Measurements from ENCODE around the gene AUNIP. TPM values are rescaled to one million over a fixed set of nuclear protein-coding genes. Genes with fewer than 3 reads are reported as not detected.

AUNIP gene
- total and polyA plus RNA-seq, 2 of the 8 experiments (the other 6 are each of a cell fraction or from before 2014, with no cell fraction given), result 18.6 to 23.2 TPM

- no peak overlapping the region for H2AK5ac ChIP-seq (ENCODE audit: low read depth, low read length)
- no peak overlapping the region for H4K5ac ChIP-seq (ENCODE audit: insufficient read length, low read depth, low read length)
- no peak overlapping the region for H3K23ac ChIP-seq (ENCODE audit: insufficient read length)
- H3K27ac ChIP-seq (ENCODE audit: low read depth, low read length), result no peak overlapping the region
- no peaks in the 10 kb centered on the region for H3K79me2 ChIP-seq (ENCODE audit: control insufficient read depth in 1 of 2, insufficient read depth in 2 of 2, low read length in 2 of 2)
- TF ChIP-seq MAX (IDR thresholded peaks at IDR 0.05) (no peak), GTF2F1 (IDR thresholded peaks at IDR 0.05; ENCODE audit: borderline replicate concordance, low read depth, low read length) (no peak), RNF2 (IDR thresholded peaks at IDR 0.05; ENCODE audit: borderline replicate concordance, low read depth, low read length, missing control alignments, poor library complexity, severe bottlenecking) (no peak), SP2 (IDR thresholded peaks at IDR 0.05; ENCODE audit: low read length) (no peak), HDAC6 (IDR thresholded peaks at IDR 0.05; ENCODE audit: low read depth, low read length) (no peak), CHD2 (IDR thresholded peaks at IDR 0.05; ENCODE audit: low read length) (no peak)
- POLR2A ChIA-PET (ENCODE audit: partially characterized antibody), result interaction anchor here (1.0 to 1.8 kb wide), 5 partner anchors 8 to 23 kb away, joined by 3 to 8 read pairs (median 5); no protein-coding TSS in a partner anchor
- no peak overlapping the region for H2BK12ac ChIP-seq (ENCODE audit: low read depth, low read length)
- WGBS, 2 experiments (ENCODE audit: extremely low coverage in 1 of 2, insufficient coverage in 1 of 2, insufficient read length in 1 of 2, insufficient replicate concordance in 2 of 2, low coverage in 1 of 2, low lambda C conversion rate in 2 of 2, missing lambda C conversion rate in 1 of 2), result 91% methylated on average over 11 of the region's 11 CpGs; no CpG with 5 or more reads in 1 of the 2 experiments
- H3K79me1 ChIP-seq (ENCODE audit: low read depth, low read length), result no peaks in the 10 kb centered on the region
- DNase-seq (ENCODE audit: low read depth in 1 of 2, low spot score in 2 of 2), result no peak
- H4K20me1 ChIP-seq (replicated peaks in 1 of 2; ENCODE audit: control insufficient read depth in 1 of 2, insufficient read depth in 2 of 2, low read length in 2 of 2), result no peaks in the 10 kb centered on the region
- no peaks in the 10 kb centered on the region for H3K36me3 ChIP-seq (ENCODE audit: control insufficient read depth in 2 of 4, insufficient read depth in 4 of 4, low read length in 3 of 4)
- no peak overlapping the region for H2BK15ac ChIP-seq (ENCODE audit: low read length)
- H4K91ac ChIP-seq (replicated peaks; ENCODE audit: insufficient read length, low read length), result no peak overlapping the region
- no peak overlapping the region for H2BK20ac ChIP-seq (ENCODE audit: low read length)
- no peak overlapping the region for H3K9ac ChIP-seq (replicated peaks in 1 of 4; ENCODE audit: extremely low read depth in 1 of 4, low read depth in 3 of 4, low read length in 3 of 4)
- no peak overlapping the region for H3K4me2 ChIP-seq (ENCODE audit: insufficient read depth in 1 of 2, low read depth in 2 of 2, low read length in 2 of 2)
- H3K4ac ChIP-seq (replicated peaks; ENCODE audit: insufficient read length, low read depth, low read length), result no peak overlapping the region
- no peak overlapping the region for H3K14ac ChIP-seq (ENCODE audit: insufficient read length)
- no peak overlapping the region for H2BK120ac ChIP-seq (replicated peaks; ENCODE audit: low read depth, low read length)
- no peak overlapping the region for H2BK5ac ChIP-seq (ENCODE audit: low read depth, low read length)
- CTCF ChIA-PET (ENCODE audit: partially characterized antibody), result interaction anchor here (0.7 to 2.8 kb wide), 5 partner anchors 9 to 68 kb away, joined by 3 to 20 read pairs (median 3); no protein-coding TSS in a partner anchor
- H4K8ac ChIP-seq (ENCODE audit: extremely low read depth, insufficient read depth, low read length), result no peak overlapping the region
- no peak overlapping the region for H3K56ac ChIP-seq (replicated peaks; ENCODE audit: insufficient read length, low read depth, low read length)
- H3K23me2 ChIP-seq (ENCODE audit: low read depth, low read length), result no peaks in the 10 kb centered on the region
- H3K18ac ChIP-seq (ENCODE audit: extremely low read depth, low read length), result no peak overlapping the region
- FAIRE-seq, result no peak
- no peaks in the 10 kb centered on the region for H3K9me3 ChIP-seq (ENCODE audit: insufficient read depth in 2 of 2, low read depth in 1 of 2, low read length in 1 of 2)
- H3K27me3 ChIP-seq (replicated peaks in 1 of 4; ENCODE audit: control insufficient read depth in 3 of 4, extremely low read depth in 1 of 4, insufficient read depth in 3 of 4, low read length in 3 of 4), result peaks cover 0 to 3% (median 0%) of the 10 kb centered on the region in 4 experiments; a peak in 3 of 7 replicates
- no peak overlapping the region for H3K4me3 ChIP-seq (ENCODE audit: extremely low read depth in 1 of 4, insufficient read depth in 2 of 4, low read depth in 3 of 4, low read length in 4 of 4)
- no peak overlapping the region for H2AFZ ChIP-seq (ENCODE audit: low read length)
- peaks cover 0 to under 1% (median under 1%) of the 10 kb centered on the region in 4 experiments; a peak in 3 of 7 replicates for H3K4me1 ChIP-seq (replicated peaks in 1 of 4; ENCODE audit: control insufficient read depth in 3 of 4, insufficient read depth in 4 of 4, low read length in 3 of 4)
Measured at GRCh38 chr1:25881266-25881665, 22.0 kb upstream of the AUNIP start.

Measured in H1 (cell line).